Panc1 (cell line): Measurements from ENCODE around the gene C14orf93. TPM values are rescaled to one million over a fixed set of nuclear protein-coding genes. Genes with fewer than 3 reads are reported as not detected.

Experiments
- ATAC-seq: fragments of 200-7000 bp; cut with Tn5 transposase; 2 replicates; pipeline ENCODE4 v1.9.1; 2020; ENCODE audit warnings: mild to moderate bottlenecking, moderate library complexity
- BruUV-seq: library from RNA; stranded (reverse); fragments of 400-500 nt; replicated peaks from 2 replicates; lab custom pipeline; 2021; lab: Mats Ljungman, UMichigan
- CTCF ChIA-PET: fragments of 300-600 bp; sonication (Branson Sonifier 250); formaldehyde crosslinking; loops from one replicate; lab custom pipeline; 2022; ENCODE audit warnings: antibody characterized with exemption; lab: Charles Lee
- POLR2A ChIA-PET: fragments of 300-600 bp; sonication (Branson Sonifier 250); formaldehyde crosslinking; loops from one replicate; lab custom pipeline; 2022; ENCODE audit warnings: antibody characterized with exemption; lab: Charles Lee
- DNase-seq: peaks from one replicate; pipeline ENCODE4 v3.0.0-alpha.2; 2010; ENCODE audit warnings: low read depth, low spot score
- H3K27ac ChIP-seq: 2 replicates; pipeline ENCODE4 v1.5.1; 2011; ENCODE audit warnings: mild to moderate bottlenecking, low read length, inconsistent platforms
- H3K27me3 ChIP-seq: fragments of 200-500 bp; sonication (Bioruptor generic); 2 replicates; pipeline ENCODE4 v1.6.0; 2014; ENCODE audit warnings: low read length, inconsistent platforms; ENCODE audit not compliant: control insufficient read depth, insufficient read depth
- H3K36me3 ChIP-seq: fragments of 200-500 bp; sonication (Bioruptor generic); 2 replicates; pipeline ENCODE4 v1.5.1; 2014; ENCODE audit warnings: inconsistent platforms, mild to moderate bottlenecking, low read length, moderate library complexity; ENCODE audit not compliant: control insufficient read depth, insufficient read depth
- H3K4me1 ChIP-seq: 2 replicates; pipeline ENCODE4 v1.5.1; 2011; ENCODE audit warnings: inconsistent platforms, mild to moderate bottlenecking, low read length, moderate library complexity; ENCODE audit not compliant: control insufficient read depth, insufficient read depth
- H3K4me3 ChIP-seq, 2 experiments: 2 replicates each; pipeline ENCODE4 v1.5.1; 2011 to 2012; ENCODE audit warnings: low read depth in 2 of 2, low read length in 2 of 2, mild to moderate bottlenecking in 2 of 2, inconsistent platforms in 1 of 2, moderate library complexity in 1 of 2
- H3K9me3 ChIP-seq: fragments of 200-500 bp; sonication (Bioruptor generic); 2 replicates; pipeline ENCODE4 v1.5.1; 2014; ENCODE audit warnings: low read depth, mild to moderate bottlenecking, inconsistent platforms, low read length, moderate library complexity; ENCODE audit not compliant: control insufficient read depth, insufficient read depth
- CTCF ChIP-seq: fragments of 450-650 bp; IDR thresholded peaks from 2 replicates; pipeline ENCODE4 v1.5.1; 2017; ENCODE audit warnings: mild to moderate bottlenecking
- POLR2AphosphoS5 ChIP-seq: IDR thresholded peaks from 2 replicates; pipeline ENCODE4 v1.6.1; 2012; ENCODE audit warnings: mild to moderate bottlenecking, low read depth, low read length, moderate library complexity
- REST ChIP-seq, 2 experiments: IDR thresholded peaks; 2 replicates each; pipeline ENCODE4 v1.6.1; 2011 to 2012; ENCODE audit warnings: low read depth in 2 of 2, control low read depth in 1 of 2, low read length in 1 of 2, mild to moderate bottlenecking in 1 of 2, moderate library complexity in 1 of 2; ENCODE audit not compliant: insufficient read depth in 1 of 2
- SIN3A ChIP-seq: IDR thresholded peaks from 2 replicates; pipeline ENCODE4 v1.6.1; 2012; ENCODE audit warnings: low read depth, mild to moderate bottlenecking, low read length, moderate library complexity, borderline replicate concordance; ENCODE audit not compliant: insufficient read depth
- TCF7L2 ChIP-seq: IDR thresholded peaks from 2 replicates; pipeline ENCODE4 v1.6.1; 2011; ENCODE audit warnings: mild to moderate bottlenecking, low read depth, low read length, inconsistent platforms
- in situ Hi-C: cut with HindIII; loops from 2 replicates; pipeline ENCODE4 v1.10.0; 2016; ENCODE audit warnings: low sequenced_read_pairs, low pct_unique_long_range_greater_than_20kb
- intact Hi-C: fragments of 100-400 bp; cut with micrococcal nuclease; formaldehyde crosslinking; loops from one replicate; pipeline ENCODE4 v1.10.0; 2022; ENCODE audit not compliant: unreplicated experiment
- total RNA-seq: library from RNA; stranded (reverse); gene quantifications from one replicate; pipeline ENCODE4 v1.2.1, GENCODE V29; 2021; ENCODE audit not compliant: unreplicated experiment

C14orf93 gene
- total RNA-seq, 1 experiment from 2014 or later: 5.6 TPM

GRCh38 chr14:22981090-22981875 lies 28.7 kb downstream of the C14orf93 start:
- intact Hi-C loops (no loop called here), in situ Hi-C loops (no loop called here)
- H3K9me3 ChIP-seq: no peaks in the 10 kb centered on the region
- ChIA-PET CTCF (no interaction called here), POLR2A (no interaction called here)
- TF ChIP-seq SIN3A (0 out of 2 replicates have a peak, but pooled peaks have one; percentile 15), REST (IDR thresholded peaks at IDR 0.05; ENCODE audit: insufficient read depth in 1 of 2, low read depth in 2 of 2, low read length in 1 of 2) (no peak), CTCF (no peak), TCF7L2 (no peak), POLR2AphosphoS5 (no peak; the same call in none of the 2 replicates)
- H3K27me3 ChIP-seq: no peaks in the 10 kb centered on the region
- peak; percentile 7; the same call in 1 of the 2 replicates for ATAC-seq
- peak overlapping the region; percentile 66 to 76 for H3K4me3 ChIP-seq
- BruUV-seq: no TSS peak
- no peak for DNase-seq
- peak overlapping the region; percentile 87 for H3K27ac ChIP-seq
- H3K36me3 ChIP-seq: no peaks in the 10 kb centered on the region; the same call in 1 of the 2 replicates
- H3K4me1 ChIP-seq: peaks cover 25% of the 10 kb centered on the region

GRCh38 chr14:22980672-22981089 lies 29.3 kb downstream of the C14orf93 start:
- no peak for TF ChIP-seq CTCF
- TF ChIP-seq SIN3A: peak; percentile 23; the same call in 1 of the 2 replicates
- peak; percentile 46; the same call in 1 of the 2 replicates for TF ChIP-seq POLR2AphosphoS5
- ATAC-seq (peak; percentile 59), DNase-seq (no peak)
- in situ Hi-C loops (no loop called here), intact Hi-C loops (no loop called here)
- ChIA-PET CTCF (no interaction called here), POLR2A (no interaction called here)
- Histone ChIP-seq H3K9me3 (no peaks in the 10 kb centered on the region), H3K4me1 (peaks cover 29% of the 10 kb centered on the region), H3K27ac (peak overlapping the region; percentile 96), H3K27me3 (no peaks in the 10 kb centered on the region), H3K4me3 (peak overlapping the region; percentile 66 to 76), H3K36me3 (no peaks in the 10 kb centered on the region; the same call in 1 of the 2 replicates)
- no TSS peak for BruUV-seq
